ENCODE data around the gene DNAJC5G.
A peak's percentile ranks its signal among the peaks of the same experiment; 100 is the strongest.
"Not testable (repeated sequence)": the region's sequence is repeated elsewhere in the genome, so short reads cannot be mapped to it uniquely, and the experiment has no call there.

Gene DNAJC5G

DNA sequence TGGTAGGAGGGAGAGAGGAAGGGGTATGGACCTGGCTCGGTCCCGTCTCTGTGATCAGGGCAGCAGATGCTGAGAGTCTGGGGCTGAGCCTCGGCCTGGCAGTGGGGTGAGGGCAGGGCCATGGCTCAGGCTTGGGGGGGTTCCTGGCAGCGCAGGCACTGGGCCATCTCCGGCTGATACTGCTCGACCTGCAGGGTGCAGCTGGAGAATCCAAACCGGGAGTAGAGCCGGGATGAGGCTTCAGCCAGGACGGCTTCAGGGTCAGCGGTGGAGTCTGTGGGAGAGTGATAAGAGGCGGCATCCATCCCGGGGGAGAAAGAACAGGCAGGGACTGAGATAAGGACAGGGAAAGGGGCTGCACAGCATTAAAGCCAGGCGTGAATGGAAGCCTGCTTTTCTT, 20.0 kb upstream of the DNAJC5G start:
- DNase-seq (ENCODE audit: low read depth): no peak

DNA sequence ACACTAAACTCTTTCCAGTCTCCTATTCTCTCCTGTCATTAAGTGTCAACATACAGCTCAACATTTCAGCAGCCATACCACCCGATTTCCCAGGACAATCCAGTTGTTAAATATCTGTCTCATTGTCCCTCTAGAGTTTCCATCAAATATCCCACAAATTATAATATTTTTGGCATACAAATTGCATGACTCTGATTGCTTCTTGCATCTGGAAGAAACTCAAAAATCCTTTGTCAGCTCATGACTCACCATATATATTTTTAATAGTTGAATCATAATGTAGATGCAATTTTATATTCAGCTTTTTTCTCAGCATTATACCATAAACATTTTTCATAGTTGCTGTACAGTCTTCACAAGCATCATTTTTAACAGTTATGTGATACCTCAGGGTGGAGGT, 19.6 kb upstream of the DNAJC5G start:
- DNase-seq (ENCODE audit: low read depth): peak; percentile 59

- DNase-seq (ENCODE audit: low read depth): no peak
Measured at GRCh38 chr2:27256855-27257454, 18.3 kb upstream of the DNAJC5G start.

- no peak for DNase-seq (ENCODE audit: low read depth)
Measured at GRCh38 chr2:27258051-27258450, 17.2 kb upstream of the DNAJC5G start.

DNA sequence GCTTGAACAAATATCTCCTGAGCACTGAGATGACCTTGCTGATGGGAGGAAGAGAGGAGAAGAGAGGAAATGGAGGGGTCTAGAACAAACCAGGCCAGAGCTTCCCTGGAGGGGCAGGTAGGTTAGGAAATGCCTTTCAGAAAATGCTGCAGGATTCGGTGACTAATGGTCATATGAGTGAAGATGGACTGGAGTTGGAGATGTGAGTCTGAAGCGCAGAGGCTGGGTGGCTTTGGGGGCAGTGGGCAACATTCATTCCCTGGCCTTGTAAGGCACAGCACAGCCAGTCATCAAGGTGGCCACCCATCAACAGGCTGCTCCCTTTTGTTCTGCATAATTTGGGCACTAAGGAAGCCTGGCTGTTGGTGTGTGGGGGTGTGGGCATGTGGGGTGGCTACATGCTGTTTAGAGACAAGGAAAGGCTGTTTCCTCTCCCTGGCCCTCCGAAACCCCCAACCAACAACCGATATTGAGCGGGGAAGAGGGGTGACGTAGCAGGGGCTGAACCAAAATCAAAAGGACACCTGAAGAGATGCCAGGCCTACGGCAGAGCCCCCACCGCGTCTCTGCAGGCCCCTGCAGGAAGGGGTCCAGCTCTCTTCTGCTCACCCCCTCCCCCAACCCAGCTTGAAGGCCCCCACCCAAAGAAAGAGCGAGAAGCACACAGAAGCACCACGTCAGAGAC, 13.8 kb upstream of the DNAJC5G start:
- DNase-seq (ENCODE audit: low read depth): no peak

GRCh38 chr2:27261926-27262298, 13.3 kb upstream of the DNAJC5G start:
- no peak for DNase-seq (ENCODE audit: low read depth)

DNA sequence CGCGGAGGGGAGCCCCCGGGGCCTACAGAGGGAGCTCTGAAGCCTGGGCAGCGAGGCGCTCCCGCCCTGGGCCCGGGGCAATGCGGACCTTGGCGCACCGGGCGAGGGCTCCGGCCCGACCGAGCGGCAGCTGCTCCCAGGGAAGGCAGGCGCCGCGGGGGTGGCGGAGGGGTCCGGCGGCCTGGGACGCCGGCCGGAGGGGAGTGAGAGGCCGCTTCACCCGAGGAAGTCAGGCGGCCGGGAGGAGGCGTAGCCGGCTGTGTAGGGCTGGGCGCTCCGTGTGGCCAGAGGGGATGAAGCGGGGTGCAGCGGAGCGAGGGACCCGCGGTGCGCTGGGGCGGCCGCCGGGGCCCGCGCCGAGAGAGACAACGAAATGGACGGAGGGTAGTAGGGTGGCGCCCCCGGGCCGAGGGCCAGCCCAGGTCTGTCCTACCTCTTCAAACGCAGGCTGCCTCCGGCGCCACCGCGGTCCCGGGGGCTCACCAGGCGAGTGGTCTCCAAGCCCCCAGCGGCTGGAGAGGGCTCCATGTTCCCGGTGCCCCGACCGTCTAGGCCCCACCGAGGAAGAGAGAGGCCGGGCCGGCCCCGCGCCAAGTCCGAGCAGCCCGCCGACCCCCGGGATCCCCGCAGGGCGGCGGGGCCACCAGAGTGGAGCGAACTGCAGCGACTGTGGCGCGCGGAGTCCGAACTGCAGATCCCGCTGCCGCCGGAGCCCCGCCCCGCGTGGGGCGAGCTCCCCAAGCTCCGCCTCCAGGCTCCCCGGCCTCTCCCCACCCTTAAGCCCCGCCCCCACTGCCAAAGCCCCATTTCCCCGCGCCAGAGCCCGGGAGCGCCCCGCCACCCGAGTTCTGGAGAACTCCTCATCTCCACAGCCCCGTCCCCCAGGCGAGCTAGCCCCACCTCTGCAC, 12.6 kb upstream of the DNAJC5G start, which contains the start of gene SLC30A3:
TSS of gene SLC30A3 (minus strand) at position 669 of the 908 bp plus-strand sequence. CDS start at position 528, 141 bp downstream.
- DNase-seq (ENCODE audit: low read depth): peak; percentile 50

- no peak for DNase-seq (ENCODE audit: low read depth)
Measured at GRCh38 chr2:27263287-27264252, 11.7 kb upstream of the DNAJC5G start.

GRCh38 chr2:27264253-27264752, 10.9 kb upstream of the DNAJC5G start:
- no peak for DNase-seq (ENCODE audit: low read depth)

GRCh38 chr2:27264753-27265535, 10.3 kb upstream of the DNAJC5G start:
- peak; percentile 69 for DNase-seq (ENCODE audit: low read depth)

GRCh38 chr2:27265536-27265870, 9.7 kb upstream of the DNAJC5G start:
- no peak for DNase-seq (ENCODE audit: low read depth)

DNA sequence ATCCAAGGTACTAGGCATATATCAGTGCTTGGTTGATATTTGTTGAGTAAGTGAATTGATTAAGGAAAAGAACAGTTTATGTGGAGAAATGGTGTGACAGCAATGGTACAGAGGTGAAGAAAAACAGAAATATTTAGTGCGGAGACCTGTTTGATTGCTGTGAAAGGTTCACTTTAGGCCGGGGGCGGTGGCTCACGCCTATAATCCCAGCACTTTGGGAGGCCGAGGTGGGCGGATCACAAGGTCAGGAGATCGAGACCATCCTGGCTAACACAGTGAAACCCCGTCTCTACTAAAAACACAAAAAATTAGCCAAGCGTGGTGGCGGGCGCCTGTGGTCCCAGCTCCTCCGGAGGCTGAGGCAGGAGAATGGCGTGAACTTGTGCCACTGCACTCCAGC, 6.9 kb upstream of the DNAJC5G start:
- DNase-seq (ENCODE audit: low read depth): not testable (repeated sequence)

GRCh38 chr2:27270131-27270530, 5.1 kb upstream of the DNAJC5G start:
- DNase-seq (ENCODE audit: low read depth): no peak

DNA sequence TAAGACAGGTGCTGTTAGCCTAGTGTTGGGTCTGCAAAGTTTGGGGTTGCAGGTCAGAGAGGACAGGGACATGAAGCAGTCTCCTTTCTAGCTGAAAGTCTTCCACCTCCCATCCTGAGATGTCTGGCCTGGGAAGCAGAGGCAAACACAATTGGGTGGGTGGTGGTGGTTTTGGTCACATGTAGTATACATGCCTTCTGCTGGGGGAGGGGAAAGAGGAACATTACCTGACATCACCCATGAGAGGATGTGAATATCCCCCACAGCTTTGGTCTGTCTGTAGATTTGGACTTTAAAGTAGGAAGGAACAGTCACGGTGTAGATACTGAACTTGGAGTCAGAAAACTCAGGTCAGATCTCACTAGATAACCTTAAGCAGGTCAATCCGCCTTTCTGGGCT, 4.6 kb upstream of the DNAJC5G start:
- DNase-seq (ENCODE audit: low read depth): no peak

DNA sequence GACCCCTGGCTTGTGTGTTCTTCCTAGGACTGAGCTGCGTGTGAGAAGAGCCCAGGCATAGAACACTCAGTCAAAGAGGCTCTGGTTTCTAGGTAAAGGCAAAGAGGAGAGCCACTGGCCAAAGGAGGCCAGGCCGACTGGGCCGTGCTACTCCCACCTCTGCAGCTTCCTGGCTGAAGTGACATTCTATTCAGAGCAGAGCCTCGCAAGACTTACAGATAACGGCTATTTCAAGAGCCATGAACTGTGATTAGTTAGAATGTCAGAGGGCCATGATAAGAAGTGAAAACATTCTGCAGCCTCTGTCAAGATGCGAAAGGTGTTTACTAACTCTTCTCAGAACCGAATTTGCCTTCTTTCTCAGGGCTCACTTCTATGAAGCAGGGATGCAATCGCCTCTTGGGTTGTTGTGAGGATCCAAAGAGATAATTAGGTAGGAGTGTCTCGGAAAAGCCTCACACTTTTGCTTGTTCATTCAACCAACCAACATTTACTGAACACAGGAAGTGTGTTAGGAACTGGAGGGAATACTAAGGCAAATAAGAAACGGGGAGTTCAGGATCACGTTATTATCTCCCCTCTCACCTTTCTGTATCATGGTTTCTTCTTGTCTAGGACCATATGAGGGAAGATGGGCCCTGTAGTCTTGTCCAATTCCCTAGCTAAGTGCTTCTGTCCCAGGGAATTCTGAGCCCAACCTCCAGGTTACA, 3.4 kb upstream of the DNAJC5G start:
- DNase-seq (ENCODE audit: low read depth): no peak

DNA sequence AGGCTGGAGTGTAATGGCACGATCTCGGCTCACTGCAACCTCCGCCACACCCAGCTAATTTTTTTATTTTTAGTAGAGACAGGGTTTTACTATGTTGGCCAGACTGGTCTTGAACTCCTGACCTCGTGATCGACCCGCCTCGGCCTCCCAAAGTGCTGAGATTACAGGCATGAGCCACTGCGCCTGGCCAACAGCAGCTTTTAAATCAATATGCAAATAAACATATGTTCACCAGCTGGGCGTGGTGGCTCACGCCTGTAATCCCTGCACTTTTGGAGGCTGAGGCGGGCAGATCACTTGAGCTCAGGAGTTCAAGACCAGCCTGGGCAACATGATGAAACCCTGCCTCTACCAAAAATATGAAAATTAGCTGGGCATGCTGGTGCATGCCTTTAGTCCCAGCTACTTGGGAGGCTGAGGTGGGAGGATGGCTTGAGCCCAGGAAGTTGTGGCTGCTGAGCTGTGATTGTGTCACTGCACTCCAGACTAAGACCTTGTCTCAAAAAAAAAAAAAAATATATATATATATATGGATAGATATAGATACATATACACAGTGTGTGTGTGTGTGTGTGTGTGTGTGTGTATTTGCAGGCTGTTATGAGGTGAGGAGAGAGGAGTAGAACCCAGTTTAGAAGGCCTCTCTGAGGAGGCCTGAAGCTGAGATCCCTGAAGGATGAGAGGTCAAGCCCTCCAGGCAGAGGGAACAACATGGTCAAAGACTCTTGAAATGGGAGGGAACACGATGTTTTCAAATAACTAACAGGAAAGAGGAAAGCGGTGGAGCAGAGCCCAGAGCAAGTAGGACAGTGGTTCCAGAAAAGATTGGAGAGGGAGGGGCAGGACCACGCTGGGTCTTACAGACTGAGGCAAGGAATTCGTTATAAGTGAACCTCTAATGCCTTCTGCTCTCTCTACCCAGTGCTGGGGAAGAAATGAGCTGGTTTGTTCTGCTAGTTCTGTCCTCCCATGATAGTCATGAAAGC, 2.4 kb upstream of the DNAJC5G start:
- DNase-seq (ENCODE audit: low read depth): not testable (repeated sequence)

- no peak for DNase-seq (ENCODE audit: low read depth)
Measured at GRCh38 chr2:27278010-27278409, 2.8 kb downstream of the DNAJC5G start.

DNA sequence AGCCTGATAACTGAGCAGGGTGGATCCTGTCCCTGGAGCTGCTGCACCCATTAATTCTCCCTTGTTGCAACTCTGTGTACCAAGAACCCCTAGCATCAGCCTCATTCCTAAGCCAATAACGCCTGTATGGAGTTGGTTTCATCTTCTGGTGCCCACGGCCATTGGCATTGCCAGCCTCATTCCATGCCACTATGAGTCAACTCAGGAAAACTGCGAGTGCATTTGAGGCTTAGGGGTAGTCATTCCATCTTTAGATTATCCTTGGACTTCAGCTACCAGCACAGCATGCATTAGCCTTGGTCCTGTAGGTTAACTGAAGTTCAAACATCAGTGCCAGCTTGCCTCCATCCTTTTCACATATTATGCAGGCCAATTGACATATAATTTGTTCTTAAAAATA, 5.6 kb downstream of the DNAJC5G start:
- no peak for DNase-seq (ENCODE audit: low read depth)

DNA sequence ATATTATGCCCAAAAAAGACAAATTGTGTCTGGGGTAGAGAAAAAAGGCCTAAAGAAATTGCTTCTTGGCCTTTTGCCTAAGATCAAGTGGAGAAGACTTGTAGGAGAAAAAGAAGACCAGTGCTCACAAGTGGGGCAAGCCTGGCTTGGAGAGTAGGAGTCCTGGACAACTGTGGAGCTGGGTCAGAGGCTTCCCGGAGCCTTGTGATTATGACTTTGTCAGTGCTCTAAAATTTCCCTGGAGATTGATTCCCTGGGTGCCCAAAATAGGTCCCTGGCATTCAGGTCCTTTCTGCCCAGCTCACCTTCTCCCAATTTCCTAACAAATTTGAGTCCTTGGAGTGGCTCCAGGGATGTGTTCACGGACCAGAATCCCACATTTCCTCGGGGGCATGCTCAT, 6.2 kb downstream of the DNAJC5G start:
- no peak for DNase-seq (ENCODE audit: low read depth)
